ENCODE data around the gene ZNF382.
A peak's percentile ranks its signal among the peaks of the same experiment; 100 is the strongest.
"Not testable (repeated sequence)": the region's sequence is repeated elsewhere in the genome, so short reads cannot be mapped to it uniquely, and the experiment has no call there.

ZNF382 gene

DNA sequence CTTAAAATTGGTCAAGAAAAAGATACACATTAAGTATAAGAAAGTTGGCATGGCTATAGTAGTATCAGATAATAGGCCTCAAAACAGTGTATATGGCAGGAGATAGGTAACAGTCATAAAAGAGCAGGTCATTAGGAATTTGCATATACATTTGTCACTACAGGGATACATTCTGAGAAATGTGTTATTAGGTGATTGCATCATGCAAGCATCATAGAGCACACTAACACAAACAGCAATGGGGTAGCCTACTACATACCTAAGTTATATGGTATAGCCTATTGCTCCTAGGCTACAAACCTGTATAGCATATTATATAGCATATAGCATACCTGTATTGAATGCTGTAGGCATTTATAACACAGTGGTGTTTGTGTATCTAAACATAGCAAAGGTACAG lies 25.9 kb upstream of the ZNF382 start:
- no peaks in the 10 kb centered on the region for H3K27me3 ChIP-seq
- peaks cover 86 to 96% (median 94%) of the 10 kb centered on the region in 11 experiments for H3K36me3 ChIP-seq
- peak overlapping the region in 4 of 10 experiments; percentile 3 to 27 (median 18); a peak in 3 of 20 replicates for H3K4me3 ChIP-seq
- H3K9me3 ChIP-seq (replicated peaks in 1 of 11): peaks cover 77 to 97% (median 91%) of the 10 kb centered on the region in 11 experiments
- H4K20me1 ChIP-seq: no peaks in the 10 kb centered on the region; a peak in 1 of 22 replicates
- H3K27ac ChIP-seq: no peak overlapping the region
- no peak for TF ChIP-seq Cebpa-rat (IDR thresholded peaks at IDR 0.05)
- no peak overlapping the region for H3K4me2 ChIP-seq
- no peak overlapping the region for H3K9ac ChIP-seq
- peaks cover 6 to 8% (median 8%) of the 10 kb centered on the region in 10 experiments; a peak in 19 of 20 replicates for H3K4me1 ChIP-seq

DNA sequence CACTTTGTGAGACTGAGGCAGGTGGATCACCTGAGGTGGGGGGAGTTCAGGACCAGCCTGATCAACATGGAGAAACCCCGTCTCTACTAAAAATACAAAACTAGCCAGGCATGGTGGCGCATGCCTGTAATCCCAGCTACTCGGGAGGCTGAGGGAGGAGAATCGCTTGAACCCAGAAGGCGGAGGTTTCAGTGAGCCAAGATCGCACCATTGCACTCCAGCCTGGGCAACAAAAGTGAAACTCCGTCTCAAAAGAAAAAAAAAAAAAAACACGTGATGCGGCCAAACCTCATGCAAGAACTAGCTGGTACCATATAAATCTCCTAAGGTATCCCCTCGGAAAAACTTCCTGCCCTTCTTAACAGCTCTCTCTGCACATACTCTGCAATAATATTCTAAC lies 2.4 kb upstream of the ZNF382 start:
- not testable (repeated sequence) for H3K4me3 ChIP-seq, H3K27me3 ChIP-seq, H3K27ac ChIP-seq, H3K4me2 ChIP-seq, H3K9ac ChIP-seq
- peaks cover 11 to 28% (median 21%) of the 10 kb centered on the region in 10 experiments for H3K4me1 ChIP-seq
- H3K9me3 ChIP-seq (replicated peaks in 1 of 11): peaks cover 39 to 77% (median 54%) of the 10 kb centered on the region in 11 experiments
- H4K20me1 ChIP-seq: peaks cover 0 to 10% (median 0%) of the 10 kb centered on the region in 11 experiments; a peak in 3 of 22 replicates
- H3K36me3 ChIP-seq: peaks cover 8 to 39% (median 18%) of the 10 kb centered on the region in 11 experiments; a peak in 17 of 22 replicates

DNA sequence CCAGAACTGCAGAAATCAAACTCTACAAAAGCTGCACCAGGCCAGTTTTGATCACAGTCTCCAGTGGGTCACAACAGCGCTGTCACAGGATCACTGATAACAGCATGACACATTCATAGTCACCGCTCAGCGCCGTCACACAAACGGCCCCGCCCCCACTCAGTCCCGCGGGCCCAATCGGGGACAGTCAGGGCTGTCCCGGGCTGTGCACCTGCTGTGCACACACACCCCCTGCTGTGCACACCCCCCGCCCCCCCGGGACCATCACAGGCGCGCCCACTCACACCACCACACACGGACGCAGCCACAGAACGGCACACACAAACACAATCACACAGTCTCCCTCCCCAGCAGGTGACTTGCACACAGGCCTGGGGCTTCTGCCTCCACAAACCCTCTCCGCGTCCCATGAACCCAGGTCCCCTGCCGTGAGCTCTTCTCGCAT lies 435 bp upstream of the ZNF382 start:
- Histone ChIP-seq H3K27ac (peak overlapping the region; percentile 74 to 84 (median 79)), H3K9me3 (replicated peaks in 1 of 11) (peaks cover 34 to 87% (median 54%) of the 10 kb centered on the region in 11 experiments; a peak in 21 of 22 replicates), H3K4me1 (peaks cover 11 to 28% (median 21%) of the 10 kb centered on the region in 10 experiments), H3K9ac (peak overlapping the region; percentile 73 to 86 (median 81)), H3K36me3 (peaks cover 3 to 52% (median 30%) of the 10 kb centered on the region in 11 experiments), H3K4me2 (peak overlapping the region; percentile 76 to 92 (median 85)), H3K27me3 (peaks cover 0 to 10% (median 0%) of the 10 kb centered on the region in 11 experiments; a peak in 6 of 22 replicates), H4K20me1 (peaks cover 0 to 10% (median 0%) of the 10 kb centered on the region in 11 experiments; a peak in 3 of 22 replicates), H3K4me3 (peak overlapping the region; percentile 67 to 81 (median 76))
- no peak for TF ChIP-seq Cebpa-rat (IDR thresholded peaks at IDR 0.05)

DNA sequence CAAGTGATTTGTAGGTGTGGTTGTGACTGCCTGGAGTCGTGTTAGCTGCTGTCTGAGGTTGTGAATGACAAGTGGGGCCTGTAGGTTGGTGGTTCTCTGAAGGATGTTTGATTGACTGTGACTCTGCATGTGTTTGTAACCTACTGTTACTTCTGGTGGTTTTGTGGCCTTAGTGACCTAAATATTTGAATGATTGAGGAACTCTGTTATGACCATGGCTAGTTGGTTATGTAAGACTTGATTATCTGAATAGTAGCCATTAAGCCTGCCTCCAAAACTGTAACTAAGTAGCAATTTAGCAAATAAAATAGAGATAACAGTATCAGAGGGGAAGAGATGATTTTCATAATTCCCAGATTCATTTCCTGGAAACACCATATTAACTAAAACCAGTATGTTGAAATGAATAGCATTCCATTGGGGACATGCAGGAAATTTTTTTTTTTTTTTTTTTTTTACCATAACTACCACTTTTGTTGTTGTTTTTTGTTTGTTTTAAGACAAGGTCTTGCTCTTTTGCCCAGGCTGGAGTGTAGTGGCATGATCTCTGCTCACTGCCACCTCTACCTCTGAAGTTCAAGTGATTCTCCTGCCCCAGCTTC lies 865 bp downstream of the ZNF382 start:
- H3K9ac ChIP-seq: peak overlapping the region; percentile 73 to 86 (median 81); a peak in 20 of 22 replicates
- H3K4me3 ChIP-seq: peak overlapping the region; percentile 67 to 81 (median 76)

DNA sequence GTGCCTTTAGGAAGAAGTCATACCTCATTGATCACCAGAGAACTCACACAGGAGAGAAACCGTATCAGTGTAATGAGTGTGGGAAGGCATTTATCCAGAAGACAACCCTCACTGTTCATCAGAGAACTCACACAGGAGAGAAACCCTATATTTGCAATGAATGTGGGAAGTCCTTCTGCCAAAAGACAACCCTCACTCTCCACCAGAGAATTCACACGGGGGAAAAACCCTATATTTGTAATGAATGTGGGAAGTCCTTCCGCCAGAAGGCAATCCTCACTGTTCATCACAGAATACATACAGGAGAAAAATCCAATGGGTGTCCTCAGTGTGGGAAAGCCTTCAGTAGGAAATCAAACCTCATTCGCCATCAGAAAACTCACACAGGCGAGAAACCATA lies 21.9 kb downstream of the ZNF382 start:
- Histone ChIP-seq H3K4me2 (no peak overlapping the region), H3K36me3 (peaks cover 76 to 96% (median 88%) of the 10 kb centered on the region in 11 experiments), H3K9ac (no peak overlapping the region), H3K27me3 (no peaks in the 10 kb centered on the region), H3K9me3 (replicated peaks in 1 of 11) (peaks cover 99 to 100% (median 99%) of the 10 kb centered on the region in 11 experiments), H4K20me1 (no peaks in the 10 kb centered on the region), H3K4me3 (peak overlapping the region in 2 of 10 experiments; percentile 19 to 21; a peak in 2 of 20 replicates), H3K4me1 (no peaks in the 10 kb centered on the region), H3K27ac (no peak overlapping the region)
- TF ChIP-seq Cebpa-rat (IDR thresholded peaks at IDR 0.05): no peak

More for the DNA sequence above, 865 bp downstream of the ZNF382 start:
- Histone ChIP-seq H3K4me1 (peaks cover 11 to 28% (median 21%) of the 10 kb centered on the region in 10 experiments), H3K27me3 (peaks cover 0 to 10% (median 0%) of the 10 kb centered on the region in 11 experiments; a peak in 6 of 22 replicates), H4K20me1 (peaks cover 0 to 10% (median 0%) of the 10 kb centered on the region in 11 experiments; a peak in 3 of 22 replicates), H3K36me3 (peaks cover 16 to 55% (median 39%) of the 10 kb centered on the region in 11 experiments), H3K4me2 (peak overlapping the region; percentile 76 to 92 (median 85)), H3K9me3 (replicated peaks in 1 of 11) (peaks cover 34 to 88% (median 57%) of the 10 kb centered on the region in 11 experiments; a peak in 21 of 22 replicates), H3K27ac (peak overlapping the region; percentile 74 to 84 (median 79); a peak in 21 of 22 replicates)
- TF ChIP-seq Cebpa-rat (IDR thresholded peaks at IDR 0.05): no peak

DNA sequence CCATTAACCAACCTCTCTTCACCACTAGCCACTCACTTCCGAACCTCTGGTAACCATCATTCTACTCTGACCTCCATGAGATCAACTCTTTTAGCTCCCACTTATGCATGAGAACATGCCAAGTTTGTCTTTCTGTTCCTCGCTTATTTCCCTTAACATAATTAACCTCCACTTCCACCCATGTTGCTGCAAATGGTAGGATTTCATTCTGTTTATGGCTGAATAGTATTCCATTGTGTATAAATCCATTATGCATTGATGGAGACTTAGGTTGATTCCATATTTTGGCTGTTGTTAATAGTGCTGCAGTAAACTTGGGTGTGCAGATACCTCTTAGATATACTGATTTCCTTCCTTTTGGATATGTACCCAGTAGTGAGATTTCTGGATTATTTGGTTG lies 30.2 kb downstream of the ZNF382 start:
- H3K4me3 ChIP-seq: no peak overlapping the region
- no peak overlapping the region for H3K4me2 ChIP-seq
- H3K36me3 ChIP-seq: peaks cover 59 to 87% (median 83%) of the 10 kb centered on the region in 11 experiments
- H3K27me3 ChIP-seq: no peaks in the 10 kb centered on the region
- TF ChIP-seq Cebpa-rat (IDR thresholded peaks at IDR 0.05): no peak
- H3K9ac ChIP-seq: no peak overlapping the region
- H3K27ac ChIP-seq: no peak overlapping the region
- no peaks in the 10 kb centered on the region for H4K20me1 ChIP-seq
- peaks cover 100% of the 10 kb centered on the region in 11 experiments for H3K9me3 ChIP-seq (replicated peaks in 1 of 11)
- no peaks in the 10 kb centered on the region for H3K4me1 ChIP-seq

DNA sequence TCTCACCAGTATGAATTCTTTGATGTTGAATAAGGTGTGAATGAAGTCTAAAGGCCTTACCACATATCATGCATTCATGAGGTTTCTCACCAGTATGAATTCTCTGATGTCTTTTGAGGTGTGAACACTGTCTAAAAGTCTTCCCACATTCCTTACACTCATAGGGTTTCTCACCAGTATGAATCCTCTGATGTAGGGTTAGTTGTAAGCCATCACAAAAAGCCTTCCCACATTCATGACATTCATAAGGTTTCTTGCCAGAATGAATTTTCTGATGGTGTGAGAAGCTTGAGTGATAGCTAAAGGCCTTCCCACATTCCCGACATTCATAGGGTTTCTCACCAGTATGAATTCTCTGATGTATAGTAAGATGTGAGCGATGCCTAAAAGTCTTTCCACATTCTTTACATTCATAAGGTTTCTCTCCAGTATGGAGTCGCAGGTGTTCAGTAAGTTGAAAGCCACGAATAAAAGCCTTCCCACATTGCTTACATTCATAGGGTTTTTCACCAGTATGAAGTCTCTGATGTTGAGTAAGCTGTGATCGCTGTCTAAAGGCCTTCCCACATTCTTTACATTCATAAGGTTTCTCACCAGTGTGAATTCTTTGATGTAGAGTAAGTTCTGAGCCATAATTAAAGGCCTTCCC lies 33.9 kb downstream of the ZNF382 start:
- H3K9ac ChIP-seq: no peak overlapping the region
- no peak overlapping the region for H3K4me2 ChIP-seq
- no peaks in the 10 kb centered on the region for H3K27me3 ChIP-seq
- H3K27ac ChIP-seq: no peak overlapping the region
- H3K4me3 ChIP-seq: peak overlapping the region in 6 of 10 experiments; percentile 2 to 32 (median 12); a peak in 6 of 20 replicates
- TF ChIP-seq Cebpa-rat (IDR thresholded peaks at IDR 0.05): no peak
- no peaks in the 10 kb centered on the region for H3K4me1 ChIP-seq
- H3K36me3 ChIP-seq: peaks cover 80 to 97% (median 88%) of the 10 kb centered on the region in 11 experiments
- H4K20me1 ChIP-seq: no peaks in the 10 kb centered on the region
- H3K9me3 ChIP-seq (replicated peaks in 1 of 11): peaks cover 100% of the 10 kb centered on the region in 11 experiments

DNA sequence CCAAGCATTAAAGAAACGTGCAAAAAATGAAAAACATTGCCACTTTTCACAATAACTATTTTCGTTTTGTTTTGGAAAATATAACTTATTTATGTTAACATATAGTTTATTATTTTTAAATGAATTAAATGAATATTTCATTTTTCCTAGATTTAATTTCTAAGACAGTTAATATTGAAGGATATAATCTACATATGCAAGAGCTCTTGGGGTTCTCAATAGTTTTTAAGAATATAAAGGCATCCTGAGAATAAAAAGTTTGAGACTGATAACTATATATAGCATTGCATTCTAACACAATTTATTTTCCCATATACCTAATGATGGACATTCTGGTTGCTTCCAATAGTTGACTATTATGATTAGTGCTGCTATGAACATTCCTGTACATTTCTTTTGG lies 41.6 kb downstream of the ZNF382 start:
- H3K4me3 ChIP-seq: no peak overlapping the region; a peak in 1 of 20 replicates
- no peak overlapping the region for H3K4me2 ChIP-seq
- H3K9ac ChIP-seq: no peak overlapping the region
- H3K27ac ChIP-seq: no peak overlapping the region
- H4K20me1 ChIP-seq: no peaks in the 10 kb centered on the region
- no peaks in the 10 kb centered on the region for H3K27me3 ChIP-seq
- H3K4me1 ChIP-seq: no peaks in the 10 kb centered on the region
- H3K9me3 ChIP-seq (replicated peaks in 1 of 11): peaks cover 97 to 100% (median 100%) of the 10 kb centered on the region in 11 experiments
- TF ChIP-seq Cebpa-rat (IDR thresholded peaks at IDR 0.05): no peak
- peaks cover 90 to 100% (median 97%) of the 10 kb centered on the region in 11 experiments for H3K36me3 ChIP-seq

DNA sequence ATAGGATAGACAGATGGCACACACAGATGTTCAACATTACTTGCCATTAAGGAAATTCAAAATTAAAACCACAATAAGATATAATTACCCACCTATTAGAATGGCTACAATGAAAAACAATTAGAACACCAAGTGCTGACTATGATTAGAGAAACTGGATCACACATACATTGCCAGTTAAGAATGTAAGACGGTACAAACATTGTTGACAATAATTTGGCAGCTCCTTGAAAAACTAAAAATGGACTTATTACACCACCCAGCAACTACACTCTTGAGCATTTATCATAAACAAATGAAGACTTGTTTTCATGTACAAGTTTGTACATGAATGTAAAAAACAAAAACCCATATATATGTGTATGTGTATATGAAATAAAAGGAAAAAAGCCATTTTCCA lies 47.8 kb downstream of the ZNF382 start:
- H3K27me3 ChIP-seq: no peaks in the 10 kb centered on the region
- H3K4me1 ChIP-seq: no peaks in the 10 kb centered on the region
- peaks cover 96 to 100% (median 98%) of the 10 kb centered on the region in 11 experiments for H3K36me3 ChIP-seq
- peaks cover 99 to 100% (median 100%) of the 10 kb centered on the region in 11 experiments for H3K9me3 ChIP-seq (replicated peaks in 1 of 11)
- no peak overlapping the region for H3K4me3 ChIP-seq
- H3K4me2 ChIP-seq: no peak overlapping the region
- no peak overlapping the region for H3K27ac ChIP-seq
- H3K9ac ChIP-seq: no peak overlapping the region
- TF ChIP-seq Cebpa-rat (IDR thresholded peaks at IDR 0.05): no peak
- H4K20me1 ChIP-seq: no peaks in the 10 kb centered on the region
